ENCODE data around the gene ELP5.
"Not testable (repeated sequence)": the region's sequence is repeated elsewhere in the genome, so short reads cannot be mapped to it uniquely, and the experiment has no call there.

DNA sequence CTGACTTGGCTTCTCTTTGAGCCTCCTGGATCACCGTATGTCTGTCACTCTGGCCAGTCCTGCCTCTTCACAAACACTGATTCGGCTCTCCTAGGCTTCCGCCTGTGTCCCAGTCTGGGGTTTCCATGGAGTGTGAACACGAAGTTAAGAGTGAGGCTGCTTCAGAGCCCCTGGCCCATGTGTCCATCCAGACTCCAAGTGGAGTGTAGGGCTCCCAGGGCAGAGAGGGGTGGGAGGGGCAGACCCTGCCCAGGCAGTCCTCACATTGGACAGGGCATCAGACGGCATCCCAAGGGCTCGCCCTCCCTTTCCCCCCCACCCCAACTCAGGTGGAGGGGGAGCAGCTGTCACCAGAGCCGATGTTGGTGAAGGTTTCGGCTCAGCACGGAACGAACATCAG, 8.2 kb upstream of the ELP5 start:
- TF ChIP-seq, protein P1, sequence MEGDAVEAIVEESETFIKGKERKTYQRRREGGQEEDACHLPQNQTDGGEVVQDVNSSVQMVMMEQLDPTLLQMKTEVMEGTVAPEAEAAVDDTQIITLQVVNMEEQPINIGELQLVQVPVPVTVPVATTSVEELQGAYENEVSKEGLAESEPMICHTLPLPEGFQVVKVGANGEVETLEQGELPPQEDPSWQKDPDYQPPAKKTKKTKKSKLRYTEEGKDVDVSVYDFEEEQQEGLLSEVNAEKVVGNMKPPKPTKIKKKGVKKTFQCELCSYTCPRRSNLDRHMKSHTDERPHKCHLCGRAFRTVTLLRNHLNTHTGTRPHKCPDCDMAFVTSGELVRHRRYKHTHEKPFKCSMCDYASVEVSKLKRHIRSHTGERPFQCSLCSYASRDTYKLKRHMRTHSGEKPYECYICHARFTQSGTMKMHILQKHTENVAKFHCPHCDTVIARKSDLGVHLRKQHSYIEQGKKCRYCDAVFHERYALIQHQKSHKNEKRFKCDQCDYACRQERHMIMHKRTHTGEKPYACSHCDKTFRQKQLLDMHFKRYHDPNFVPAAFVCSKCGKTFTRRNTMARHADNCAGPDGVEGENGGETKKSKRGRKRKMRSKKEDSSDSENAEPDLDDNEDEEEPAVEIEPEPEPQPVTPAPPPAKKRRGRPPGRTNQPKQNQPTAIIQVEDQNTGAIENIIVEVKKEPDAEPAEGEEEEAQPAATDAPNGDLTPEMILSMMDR (IDR thresholded peaks at IDR 0.05; ENCODE audit: extremely low read depth in 1 of 2, insufficient read depth in 1 of 2, low read depth in 1 of 2, low read length in 2 of 2), result not testable (repeated sequence)
- TF ChIP-seq POLR2AphosphoS5 (IDR thresholded peaks at IDR 0.05; ENCODE audit: insufficient read depth, low read depth, low read length); EZH2 (IDR thresholded peaks at IDR 0.05; ENCODE audit: borderline replicate concordance, low read depth, low read length, severe bottlenecking): not testable (repeated sequence)
